ENCODE results near the gene ZP4.

The ZP4 gene

DNA sequence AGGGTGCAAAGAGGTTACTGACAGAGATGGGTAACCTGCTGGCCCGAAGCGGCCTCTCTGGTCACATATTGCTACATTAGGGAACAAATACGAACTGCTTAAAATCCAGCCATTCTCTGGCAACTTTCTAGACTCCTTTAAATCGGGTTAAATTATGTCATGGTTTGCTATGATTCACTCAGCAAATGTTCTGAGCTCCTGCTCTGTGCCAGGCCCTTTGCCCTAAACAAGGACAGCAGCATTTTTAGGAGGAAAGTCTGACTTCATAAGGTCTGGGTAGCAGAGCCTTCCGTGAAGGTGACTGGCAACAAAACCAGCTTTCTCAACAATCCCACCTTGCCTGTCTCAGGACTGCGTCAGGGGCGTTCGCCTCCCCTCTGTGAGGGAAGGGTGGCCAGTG, 15.4 kb downstream of the ZP4 start:
- Mint-ChIP-seq H3K4me1 (peaks cover 22% of the 10 kb centered on the region), H3K27me3 (ENCODE audit: low read depth) (no peaks in the 10 kb centered on the region), H3K36me3 (ENCODE audit: low read depth) (no peaks in the 10 kb centered on the region), H3K4me3 (no peak overlapping the region), H3K27ac (no peak overlapping the region), H3K9me3 (peaks cover 3% of the 10 kb centered on the region)
- TF ChIP-seq CTCF (IDR thresholded peaks at IDR 0.05; ENCODE audit: unreplicated experiment in 3 of 3), result no peak

DNA sequence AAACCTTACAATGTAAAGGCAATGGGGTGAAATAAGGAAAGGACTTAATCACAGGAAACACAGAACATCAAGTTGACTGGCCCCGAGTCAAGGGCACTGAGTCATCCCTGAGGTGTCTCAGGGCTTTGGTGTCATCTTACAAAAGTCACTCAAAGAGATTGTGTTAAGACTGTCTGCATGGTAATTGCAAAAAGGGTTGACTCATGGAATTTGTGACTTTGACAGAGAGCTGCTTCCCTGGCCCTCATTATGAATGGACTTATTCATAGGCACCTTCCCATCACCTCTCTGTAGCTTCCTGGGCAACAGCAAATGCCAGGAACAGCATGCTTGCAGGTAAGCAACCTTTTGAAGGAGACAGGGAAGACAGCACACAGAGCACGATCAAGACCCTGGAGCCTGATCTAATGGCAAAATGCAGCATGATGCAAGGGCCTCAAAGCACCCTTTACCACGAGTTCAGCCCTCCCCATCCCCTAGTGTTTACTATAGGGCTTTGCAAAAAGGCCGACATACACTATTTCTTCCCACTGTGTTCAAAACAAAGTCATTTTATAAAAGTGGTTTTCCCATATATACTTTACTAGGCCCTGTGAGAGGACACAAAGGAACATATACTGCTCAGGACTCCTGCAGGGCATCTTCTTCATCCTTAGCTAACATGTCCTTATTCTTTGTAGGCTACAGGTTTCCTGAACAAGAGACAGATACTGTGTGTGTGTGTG, 17.1 kb downstream of the ZP4 start:
- no peak for TF ChIP-seq CTCF (IDR thresholded peaks at IDR 0.05; ENCODE audit: unreplicated experiment in 3 of 3)
- H3K27ac Mint-ChIP-seq, result no peak overlapping the region
- no peaks in the 10 kb centered on the region for H3K27me3 Mint-ChIP-seq (ENCODE audit: low read depth)
- H3K4me3 Mint-ChIP-seq, result no peak overlapping the region
- no peaks in the 10 kb centered on the region for H3K36me3 Mint-ChIP-seq (ENCODE audit: low read depth)
- peaks cover 3% of the 10 kb centered on the region for H3K9me3 Mint-ChIP-seq
- H3K4me1 Mint-ChIP-seq, result peaks cover 18% of the 10 kb centered on the region

- no peak for TF ChIP-seq CTCF (IDR thresholded peaks at IDR 0.05; ENCODE audit: unreplicated experiment in 3 of 3)
- no peaks in the 10 kb centered on the region for H3K27me3 Mint-ChIP-seq (ENCODE audit: low read depth)
- peaks cover 7% of the 10 kb centered on the region for H3K4me1 Mint-ChIP-seq
- H3K9me3 Mint-ChIP-seq, result peaks cover 3% of the 10 kb centered on the region
- H3K4me3 Mint-ChIP-seq, result no peak overlapping the region
- no peaks in the 10 kb centered on the region for H3K36me3 Mint-ChIP-seq (ENCODE audit: low read depth)
- H3K27ac Mint-ChIP-seq, result no peak overlapping the region
Measured at GRCh38 chr1:237868817-237869600, 21.7 kb downstream of the ZP4 start.

DNA sequence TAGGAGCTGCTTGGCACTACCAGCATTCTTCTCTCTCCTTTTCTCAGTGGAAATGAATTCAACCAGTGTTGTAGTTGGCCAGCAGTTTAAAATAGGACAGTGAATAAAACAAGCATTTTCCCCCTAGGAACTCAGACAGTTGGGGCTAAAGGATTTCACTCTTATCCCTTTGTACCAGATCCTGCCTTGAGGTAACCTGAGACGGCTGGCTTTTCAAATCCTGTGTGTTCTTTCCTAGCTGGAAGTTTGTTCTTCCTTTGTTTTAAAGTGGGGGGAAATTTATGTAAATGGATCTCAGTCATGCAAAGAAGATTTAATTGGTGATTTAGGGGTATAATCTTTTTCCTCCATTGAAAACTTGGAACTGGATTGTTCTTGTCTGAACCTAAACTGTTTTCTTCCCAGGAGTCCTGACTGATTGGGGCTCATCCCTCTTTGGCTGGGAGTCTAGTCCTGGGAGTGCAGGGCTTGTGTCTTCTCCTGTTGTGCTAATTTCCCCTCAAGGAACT, 23.3 kb downstream of the ZP4 start:
- Mint-ChIP-seq H3K27ac (no peak overlapping the region), H3K4me1 (peaks cover 4% of the 10 kb centered on the region), H3K36me3 (ENCODE audit: low read depth) (no peaks in the 10 kb centered on the region), H3K4me3 (no peak overlapping the region), H3K9me3 (peaks cover 3% of the 10 kb centered on the region), H3K27me3 (ENCODE audit: low read depth) (no peaks in the 10 kb centered on the region)
- TF ChIP-seq CTCF (IDR thresholded peaks at IDR 0.05; ENCODE audit: unreplicated experiment in 3 of 3), result no peak

DNA sequence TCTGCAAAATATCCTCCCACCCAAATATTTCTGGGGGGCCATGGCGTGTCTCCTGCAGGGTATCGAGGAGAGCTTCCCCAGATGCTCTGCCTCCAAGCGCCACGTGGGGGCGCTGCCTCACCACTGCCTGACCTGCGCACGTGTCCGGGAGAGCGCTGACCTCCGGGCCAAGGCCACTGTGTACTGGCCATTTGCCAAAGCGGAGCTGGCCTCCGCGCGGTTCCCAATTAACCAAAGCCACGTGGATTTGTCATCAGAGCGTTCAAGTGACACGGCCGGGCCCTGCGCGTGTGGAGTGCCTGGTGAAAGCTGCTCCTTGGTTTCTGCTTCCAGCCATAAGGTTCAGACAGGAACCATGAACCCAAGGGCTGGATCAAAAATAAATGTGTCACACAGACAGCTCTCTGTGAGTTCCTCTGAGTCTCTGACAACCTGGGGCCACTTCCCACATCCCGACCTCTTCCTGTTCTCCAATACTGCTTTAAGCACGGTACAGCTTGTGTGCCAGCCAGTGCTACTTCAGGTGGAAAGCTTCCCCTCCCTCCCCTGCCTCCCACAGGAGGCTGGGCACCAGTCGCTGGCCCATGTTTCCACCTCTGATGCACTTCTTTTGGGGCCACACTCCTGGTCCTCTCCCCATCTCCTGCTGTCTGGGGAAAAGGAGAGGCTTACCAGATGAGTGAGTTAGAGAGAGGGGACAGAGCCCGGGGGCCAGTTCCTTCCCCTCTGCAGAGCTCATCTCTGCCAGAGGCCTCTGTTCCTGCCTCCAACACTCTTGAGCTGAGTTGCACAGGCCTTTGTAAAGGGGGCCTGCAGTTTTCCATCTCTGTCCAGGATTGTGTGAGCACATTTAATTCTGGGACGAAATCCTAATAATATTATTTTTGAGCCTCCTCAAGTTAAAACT, 26.1 kb downstream of the ZP4 start:
- Mint-ChIP-seq H3K4me1 (peaks cover 4% of the 10 kb centered on the region), H3K36me3 (ENCODE audit: low read depth) (no peaks in the 10 kb centered on the region), H3K27ac (no peak overlapping the region), H3K4me3 (peak overlapping the region; percentile 40 to 60 (median 50)), H3K9me3 (no peaks in the 10 kb centered on the region), H3K27me3 (ENCODE audit: low read depth) (no peaks in the 10 kb centered on the region)
- peak; percentile 93 to 98 (median 94) for TF ChIP-seq CTCF (IDR thresholded peaks at IDR 0.05; ENCODE audit: unreplicated experiment in 3 of 3)
